Left forelimb (tissue), 1 donor: ENCODE measurements around the gene DNMT3B.
"Not testable (repeated sequence)": the region's sequence is repeated elsewhere in the genome, so short reads cannot be mapped to it uniquely, and the experiment has no call there.

Experiments used
- DNase-seq: peaks from one replicate; pipeline ENCODE4 v3.0.0-alpha.2; 2018; ENCODE audit warnings: low spot score

DNMT3B gene

DNA sequence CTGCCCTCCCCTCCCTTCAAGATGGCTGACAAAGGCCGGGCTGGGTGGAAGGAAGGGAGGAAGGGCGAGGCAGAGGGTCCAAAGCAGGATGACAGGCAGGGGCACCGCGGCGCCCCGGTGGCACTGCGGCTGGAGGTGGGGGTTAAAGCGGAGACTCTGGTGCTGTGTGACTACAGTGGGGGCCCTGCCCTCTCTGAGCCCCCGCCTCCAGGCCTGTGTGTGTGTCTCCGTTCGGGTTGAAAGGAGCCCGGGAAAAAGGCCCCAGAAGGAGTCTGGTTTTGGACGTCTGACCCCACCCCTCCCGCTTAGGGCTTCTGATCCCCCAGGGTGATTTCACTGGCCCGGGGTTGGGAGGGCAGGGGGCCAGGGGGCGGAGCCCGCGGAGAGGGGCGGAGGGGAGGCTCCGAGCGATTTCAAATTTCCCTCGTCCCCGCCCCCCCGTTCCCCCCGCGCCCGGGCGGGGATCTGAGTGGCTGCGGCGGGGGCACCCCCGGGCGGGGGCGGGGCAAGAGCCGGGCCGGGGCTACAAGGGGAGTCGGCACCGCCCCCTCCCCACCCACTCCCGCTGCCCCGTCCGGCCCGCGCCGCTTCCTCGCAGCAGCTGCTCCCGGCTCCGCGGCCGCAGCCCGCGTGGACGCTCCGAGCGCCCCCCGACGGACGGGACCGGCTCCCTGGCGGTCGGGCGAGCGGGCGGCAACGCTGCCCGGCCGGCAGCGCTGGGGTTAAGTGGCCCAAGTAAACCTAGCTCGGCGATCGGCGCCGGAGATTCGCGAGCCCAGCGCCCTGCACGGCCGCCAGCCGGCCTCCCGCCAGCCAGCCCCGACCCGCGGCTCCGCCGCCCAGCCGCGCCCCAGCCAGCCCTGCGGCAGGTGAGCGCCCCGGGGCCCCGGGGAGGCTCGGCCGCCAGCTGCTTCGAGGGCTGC lies at the start of gene DNMT3B:
Gene DNMT3B (plus strand): TSS at position 555 of the 923 bp plus-strand sequence. CDS start 17,939 bp downstream, outside the sequence.
- DNase-seq = peak; percentile 90

DNA sequence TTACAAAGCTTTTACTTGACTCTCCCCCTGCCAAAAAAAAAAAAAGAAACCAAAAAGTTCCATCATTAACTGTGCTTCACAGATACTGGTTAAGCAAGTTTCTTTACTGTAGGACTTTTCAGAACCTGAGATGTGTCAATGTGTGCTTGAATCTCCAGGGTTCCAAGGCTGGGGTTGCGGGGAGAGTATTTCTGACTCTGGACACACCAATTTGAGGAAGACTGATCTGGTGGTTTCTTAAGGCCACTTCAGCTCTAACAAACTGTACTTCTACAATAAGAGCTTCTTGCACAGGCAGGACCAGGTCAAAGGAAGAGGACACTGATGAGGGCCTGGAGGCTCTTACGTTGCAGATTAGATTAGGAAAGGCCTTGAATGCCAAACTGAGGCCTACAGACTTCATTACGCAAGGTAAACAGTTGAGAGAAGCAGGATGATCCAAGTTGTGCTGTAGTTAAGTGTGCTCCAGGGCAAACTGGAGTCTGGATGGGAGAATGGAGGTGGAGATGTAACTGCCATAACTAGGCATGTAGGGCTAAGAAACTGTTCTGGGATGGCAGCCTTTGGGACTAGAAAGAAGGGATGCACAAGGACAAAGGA lies 43.3 kb upstream of the DNMT3B start:
- no peak for DNase-seq

GRCh38 chr20:32727683-32728082 lies 34.5 kb upstream of the DNMT3B start:
- DNase-seq = peak; percentile 66

- not testable (repeated sequence) for DNase-seq
These were observed 33.8 kb upstream of the DNMT3B start for GRCh38 chr20:32728435-32728834.

- DNase-seq = not testable (repeated sequence)
These were observed 32.9 kb upstream of the DNMT3B start for GRCh38 chr20:32729334-32729733.

- no peak for DNase-seq
These were observed 30.3 kb upstream of the DNMT3B start for GRCh38 chr20:32731882-32732266.

- no peak for DNase-seq
These were observed 24.6 kb upstream of the DNMT3B start for GRCh38 chr20:32737371-32738223.

- no peak for DNase-seq
These were observed 21.0 kb upstream of the DNMT3B start for GRCh38 chr20:32741151-32741550.

GRCh38 chr20:32742322-32743236 lies 19.6 kb upstream of the DNMT3B start:
- DNase-seq = no peak

DNA sequence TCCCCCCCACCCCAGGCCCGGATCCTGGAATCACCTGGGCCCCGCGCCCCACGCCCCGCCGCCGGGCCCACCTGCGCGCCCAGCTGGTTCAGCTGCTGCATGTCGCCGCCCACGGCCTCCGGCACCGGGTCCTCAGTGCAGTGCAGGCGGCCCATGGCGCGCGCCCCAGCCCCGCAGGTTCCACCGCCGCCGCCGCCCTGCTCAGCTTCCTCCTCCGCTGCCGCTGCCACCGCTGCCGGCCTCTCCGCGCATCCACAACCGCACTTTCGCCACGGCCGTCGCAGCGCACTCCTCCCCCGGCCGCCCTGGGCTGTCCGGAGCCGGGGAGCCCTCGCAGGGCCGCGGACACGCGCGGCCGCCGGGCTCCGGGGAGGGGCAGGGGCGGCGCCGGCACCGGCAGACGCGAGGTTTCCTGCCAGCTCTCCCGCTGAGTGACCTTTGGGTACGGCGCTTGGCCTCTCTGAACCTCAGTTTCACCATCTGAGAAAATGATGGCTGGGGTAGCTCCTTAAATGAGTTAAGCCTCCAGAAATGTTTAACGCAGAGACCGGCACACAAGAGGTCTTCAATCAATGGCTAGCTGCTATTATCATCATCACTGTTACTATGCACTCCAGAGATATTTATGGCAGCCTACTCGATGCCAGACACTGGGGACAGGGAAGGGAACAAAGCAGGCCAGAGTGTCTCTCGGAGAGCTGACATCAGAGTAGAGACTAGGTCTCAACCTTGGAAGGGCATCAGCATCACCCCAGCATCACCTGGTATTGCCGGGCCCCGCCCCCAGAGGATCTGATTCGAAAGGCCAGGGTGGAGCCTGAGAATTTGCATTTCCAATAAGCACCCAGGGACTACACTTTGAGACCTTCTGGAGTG lies 18.7 kb upstream of the DNMT3B start, which contains the start of gene COMMD7:
Gene COMMD7 (minus strand): TSS at position 231 of the 876 bp plus-strand sequence. CDS start 76 bp downstream, at position 155.
- DNase-seq = peak; percentile 86

- no peak for DNase-seq
These were observed 12.1 kb upstream of the DNMT3B start for GRCh38 chr20:32749914-32750637.

DNA sequence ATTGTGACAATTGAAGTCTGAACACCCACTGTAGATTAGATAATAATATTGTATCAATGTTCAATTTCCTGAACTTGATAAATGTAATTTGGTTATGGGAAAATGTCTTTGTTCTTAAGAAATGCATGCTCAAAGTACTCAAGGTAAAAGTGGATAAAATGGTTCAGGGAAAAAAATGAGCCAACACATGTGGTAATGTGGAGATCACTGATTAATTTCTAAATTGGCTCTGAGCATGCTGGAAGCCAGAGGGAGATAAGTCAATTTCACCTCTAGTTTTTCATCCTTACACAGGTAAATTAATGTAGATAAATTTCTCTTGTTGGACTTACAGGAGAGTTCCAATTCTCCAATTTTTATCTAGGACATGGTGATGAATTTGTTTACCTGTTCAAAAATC lies 10.9 kb upstream of the DNMT3B start:
- DNase-seq = no peak

- no peak for DNase-seq
These were observed 10.3 kb upstream of the DNMT3B start for GRCh38 chr20:32751702-32752457.

GRCh38 chr20:32752458-32753250 lies 9.5 kb upstream of the DNMT3B start:
- no peak for DNase-seq

DNA sequence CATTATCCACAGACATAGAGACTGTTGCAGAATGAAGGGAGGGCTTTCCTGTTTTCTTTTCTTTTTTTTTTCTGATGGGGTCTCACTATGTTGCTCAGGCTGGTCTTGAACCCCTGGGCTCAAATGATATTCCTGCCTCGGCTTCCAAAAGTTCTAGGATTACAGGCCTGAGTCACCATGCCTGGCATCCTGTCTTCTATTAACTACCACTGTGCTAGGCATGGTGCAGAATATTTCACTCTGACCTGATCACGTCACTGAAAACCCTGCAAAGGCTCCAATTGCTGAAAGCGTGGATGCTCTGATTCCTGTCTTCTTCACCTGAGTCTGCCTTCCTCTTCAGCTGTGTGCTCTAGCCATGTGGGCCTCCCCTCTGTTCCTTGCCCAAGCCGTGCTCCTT lies 8.5 kb upstream of the DNMT3B start:
- no peak for DNase-seq

DNA sequence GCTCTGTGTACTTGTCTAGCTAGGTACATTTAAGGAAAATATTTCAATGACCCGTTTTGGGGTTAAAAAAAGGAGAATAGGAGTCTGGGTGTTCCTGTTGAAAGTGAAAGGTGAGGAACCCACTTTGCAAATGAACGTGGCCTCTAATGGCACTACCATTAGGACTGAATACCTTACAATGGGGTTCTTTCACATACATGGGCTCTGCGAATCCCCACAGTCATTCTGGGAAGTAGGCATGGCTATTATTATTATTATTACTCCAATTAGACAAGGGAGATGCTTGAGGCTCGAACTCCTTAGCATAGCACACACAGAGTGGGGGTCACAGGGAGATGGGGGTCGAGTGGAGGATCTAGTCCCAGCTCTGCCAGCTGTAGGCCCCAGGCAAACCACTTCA lies 6.0 kb upstream of the DNMT3B start:
- DNase-seq = no peak

- DNase-seq = no peak
These were observed 761 bp upstream of the DNMT3B start for GRCh38 chr20:32761417-32761830.

GRCh38 chr20:32762754-32763201 lies 593 bp downstream of the DNMT3B start:
- no peak for DNase-seq
